ENCODE data around the gene KCMF1. TPM values are rescaled to one million over a fixed set of nuclear protein-coding genes. Genes with fewer than 3 reads are reported as not detected.

KCMF1 gene
- total and polyA plus RNA-seq, 2 donors (not counting 1 experiment from before 2014, with no cell fraction given) = 43.7 to 81.5 TPM

DNA sequence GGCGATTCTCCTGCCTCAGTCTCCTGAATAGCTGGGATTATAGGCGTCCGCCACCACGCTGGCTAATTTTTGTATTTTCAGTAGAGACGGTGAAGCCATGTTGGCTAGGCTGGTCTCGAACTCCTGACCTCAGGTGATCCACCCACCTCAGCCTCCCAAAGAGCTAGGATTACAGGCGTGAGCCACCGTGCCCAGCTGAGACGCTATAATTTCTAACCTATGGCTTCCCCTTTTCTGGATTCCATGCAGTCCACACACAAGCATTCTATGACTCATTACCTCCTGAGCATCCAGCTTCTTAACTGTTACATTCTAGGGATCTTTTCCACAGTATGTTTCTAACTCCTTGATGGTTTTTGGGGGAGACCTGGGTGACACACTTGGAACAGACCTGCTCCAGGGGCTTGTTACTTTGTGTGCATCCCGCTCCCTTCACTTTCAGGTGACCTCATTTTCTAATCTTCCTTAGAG lies 11.8 kb upstream of the KCMF1 start:
- WGBS (ENCODE audit: insufficient coverage) = 93% methylated on average over 6 of the region's 10 CpGs
- H3K36me3 ChIP-seq (replicated peaks in 1 of 2; ENCODE audit: control extremely low read depth in 1 of 2, control insufficient read depth in 1 of 2, extremely low read depth in 1 of 2, insufficient read depth in 2 of 2, low read length in 1 of 2) = peaks cover 2 to 14% of the 10 kb centered on the region in 2 experiments
- H3K4me1 ChIP-seq (ENCODE audit: control insufficient read depth in 2 of 2, insufficient read depth in 2 of 2, low read length in 2 of 2) = peaks cover 26 to 32% of the 10 kb centered on the region in 2 donors
- H2AFZ ChIP-seq (ENCODE audit: insufficient read depth, low read depth, low read length, poor library complexity, severe bottlenecking) = no peak overlapping the region
- ChIA-PET CTCF (interaction anchor here (2.5 kb wide), 2 partner anchors 13 to 33 kb away, joined by 9 to 11 read pairs; no protein-coding TSS in a partner anchor), POLR2A (interaction anchor here (1.2 kb wide), 1 partner anchor 9 kb away, joined by 3 read pairs; no protein-coding TSS in a partner anchor)
- Mint-ChIP-seq H3K27ac (no peak overlapping the region), H3K27me3 (no peaks in the 10 kb centered on the region), H3K4me3 (no peak overlapping the region), H3K4me1 (peaks cover 44% of the 10 kb centered on the region), H3K9me3 (ENCODE audit: insufficient read depth) (no peaks in the 10 kb centered on the region)
- no peak overlapping the region for H3K4me3 ChIP-seq (ENCODE audit: control extremely low read depth in 1 of 5, extremely low read depth in 1 of 5, insufficient read depth in 1 of 5, low read depth in 2 of 5, low read length in 4 of 5)
- peaks cover 21% of the 10 kb centered on the region for H3K79me2 ChIP-seq (ENCODE audit: control insufficient read depth, insufficient read depth, low read length)
- intact Hi-C loops (cut with micrococcal nuclease) = no loop called here
- H4K20me1 ChIP-seq (ENCODE audit: control insufficient read depth, insufficient read depth, low read length, poor library complexity, severe bottlenecking) = peaks cover 5% of the 10 kb centered on the region
- H3K27ac ChIP-seq (ENCODE audit: low read length in 2 of 2) = no peak overlapping the region
- no peak for TF ChIP-seq EZH2 (IDR thresholded peaks at IDR 0.05; ENCODE audit: borderline replicate concordance, insufficient read depth, low read depth, low read length, poor library complexity, severe bottlenecking)
- TF ChIP-seq, protein P1, sequence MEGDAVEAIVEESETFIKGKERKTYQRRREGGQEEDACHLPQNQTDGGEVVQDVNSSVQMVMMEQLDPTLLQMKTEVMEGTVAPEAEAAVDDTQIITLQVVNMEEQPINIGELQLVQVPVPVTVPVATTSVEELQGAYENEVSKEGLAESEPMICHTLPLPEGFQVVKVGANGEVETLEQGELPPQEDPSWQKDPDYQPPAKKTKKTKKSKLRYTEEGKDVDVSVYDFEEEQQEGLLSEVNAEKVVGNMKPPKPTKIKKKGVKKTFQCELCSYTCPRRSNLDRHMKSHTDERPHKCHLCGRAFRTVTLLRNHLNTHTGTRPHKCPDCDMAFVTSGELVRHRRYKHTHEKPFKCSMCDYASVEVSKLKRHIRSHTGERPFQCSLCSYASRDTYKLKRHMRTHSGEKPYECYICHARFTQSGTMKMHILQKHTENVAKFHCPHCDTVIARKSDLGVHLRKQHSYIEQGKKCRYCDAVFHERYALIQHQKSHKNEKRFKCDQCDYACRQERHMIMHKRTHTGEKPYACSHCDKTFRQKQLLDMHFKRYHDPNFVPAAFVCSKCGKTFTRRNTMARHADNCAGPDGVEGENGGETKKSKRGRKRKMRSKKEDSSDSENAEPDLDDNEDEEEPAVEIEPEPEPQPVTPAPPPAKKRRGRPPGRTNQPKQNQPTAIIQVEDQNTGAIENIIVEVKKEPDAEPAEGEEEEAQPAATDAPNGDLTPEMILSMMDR (IDR thresholded peaks at IDR 0.05) = no peak
- no peak for DNase-seq
- no peaks in the 10 kb centered on the region for H3K27me3 ChIP-seq (replicated peaks in 1 of 4; ENCODE audit: control extremely low read depth in 1 of 4, control insufficient read depth in 3 of 4, insufficient read depth in 4 of 4, low read length in 3 of 4)
- H3K4me2 ChIP-seq (replicated peaks; ENCODE audit: low read depth, low read length, poor library complexity, severe bottlenecking) = no peak overlapping the region
- no peaks in the 10 kb centered on the region for H3K9me3 ChIP-seq (ENCODE audit: control extremely low read depth in 1 of 3, control insufficient read depth in 2 of 3, insufficient read depth in 1 of 3, low read length in 2 of 3)
- ATAC-seq (ENCODE audit: low read depth) = no peak
- H3K9ac ChIP-seq (ENCODE audit: low read length) = no peak overlapping the region
